ENCODE measurements around the gene ORAI2. TPM values are rescaled to one million over a fixed set of nuclear protein-coding genes. Genes with fewer than 3 reads are reported as not detected.
"Not testable (repeated sequence)": the region's sequence is repeated elsewhere in the genome, so short reads cannot be mapped to it uniquely, and the experiment has no call there.

Gene ORAI2
- total and polyA plus RNA-seq, 2 donors (not counting 3 experiments of a cell fraction or from before 2014, with no cell fraction given): 84.1 to 99.1 TPM

DNA sequence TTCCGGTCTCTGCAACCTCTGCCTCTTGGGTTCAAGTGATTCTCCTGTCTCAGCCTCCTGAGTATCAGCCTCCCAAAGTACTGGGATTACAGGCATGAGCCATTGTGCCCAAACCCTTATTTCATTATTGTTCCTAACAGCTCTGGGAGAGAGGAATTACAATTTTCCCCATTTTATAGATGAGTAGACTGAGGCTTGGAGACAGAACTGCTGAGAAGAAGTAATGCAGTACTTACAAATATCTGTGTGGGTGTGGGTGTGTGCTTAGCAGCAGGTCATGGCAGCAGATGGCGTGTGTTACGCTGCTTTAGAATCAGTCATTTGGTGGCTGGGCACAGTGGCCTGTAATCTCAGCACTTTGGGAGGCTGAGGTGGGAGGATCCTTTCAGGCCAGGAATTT is 29.8 kb upstream of the ORAI2 start:
- no peak for TF ChIP-seq MYC (IDR thresholded peaks at IDR 0.05; ENCODE audit: low read depth, low read length)
- dilution Hi-C loops (cut with MboI; ENCODE audit: extremely low pct_ligation_motif_present, low sequenced_read_pairs) (no loop called here), intact Hi-C loops (cut with micrococcal nuclease) (no loop called here)
- POLR2A ChIA-PET: no interaction called here
- Histone ChIP-seq H4K20me1 (replicated peaks; ENCODE audit: control insufficient read depth, extremely low read depth, insufficient read depth, low read length) (no peaks in the 10 kb centered on the region), H3K9me1 (replicated peaks; ENCODE audit: control insufficient read depth, extremely low read depth, insufficient read depth, low read length) (no peaks in the 10 kb centered on the region), H3K9ac (replicated peaks; ENCODE audit: extremely low read depth, insufficient read depth, low read length) (no peak overlapping the region), H3K4me1 (ENCODE audit: control insufficient read depth, extremely low read depth, insufficient read depth, low read length) (no peaks in the 10 kb centered on the region), H3K4me2 (ENCODE audit: insufficient read depth, low read length) (no peak overlapping the region), H2AFZ (ENCODE audit: low read depth, low read length) (no peak overlapping the region), H3K4me3 (replicated peaks in 1 of 3; ENCODE audit: insufficient read depth in 1 of 3, low read depth in 1 of 3, low read length in 3 of 3) (no peak overlapping the region), H3K36me3 (ENCODE audit: control insufficient read depth in 2 of 2, extremely low read depth in 1 of 2, insufficient read depth in 2 of 2, low read length in 2 of 2) (peaks cover 21 to 39% of the 10 kb centered on the region in 2 experiments), H3K9me3 (replicated peaks; ENCODE audit: control insufficient read depth, insufficient read depth, low read length) (no peaks in the 10 kb centered on the region), H3K79me2 (ENCODE audit: control insufficient read depth, insufficient read depth, low read length) (no peaks in the 10 kb centered on the region), H3K27ac (ENCODE audit: insufficient read depth, low read depth, low read length) (no peak overlapping the region), H3K27me3 (ENCODE audit: control insufficient read depth in 2 of 2, insufficient read depth in 2 of 2, low read length in 2 of 2) (no peaks in the 10 kb centered on the region)
- FAIRE-seq (no peak), DNase-seq (ENCODE audit: low read depth, low spot score) (no peak)
- BruUV-seq (replicated peaks): no TSS peak
- CTCF ChIA-PET: interaction anchor here (1.4 to 2.2 kb wide), 2 partner anchors 29 to 36 kb away, joined by 5 to 13 read pairs; no protein-coding TSS in a partner anchor

DNA sequence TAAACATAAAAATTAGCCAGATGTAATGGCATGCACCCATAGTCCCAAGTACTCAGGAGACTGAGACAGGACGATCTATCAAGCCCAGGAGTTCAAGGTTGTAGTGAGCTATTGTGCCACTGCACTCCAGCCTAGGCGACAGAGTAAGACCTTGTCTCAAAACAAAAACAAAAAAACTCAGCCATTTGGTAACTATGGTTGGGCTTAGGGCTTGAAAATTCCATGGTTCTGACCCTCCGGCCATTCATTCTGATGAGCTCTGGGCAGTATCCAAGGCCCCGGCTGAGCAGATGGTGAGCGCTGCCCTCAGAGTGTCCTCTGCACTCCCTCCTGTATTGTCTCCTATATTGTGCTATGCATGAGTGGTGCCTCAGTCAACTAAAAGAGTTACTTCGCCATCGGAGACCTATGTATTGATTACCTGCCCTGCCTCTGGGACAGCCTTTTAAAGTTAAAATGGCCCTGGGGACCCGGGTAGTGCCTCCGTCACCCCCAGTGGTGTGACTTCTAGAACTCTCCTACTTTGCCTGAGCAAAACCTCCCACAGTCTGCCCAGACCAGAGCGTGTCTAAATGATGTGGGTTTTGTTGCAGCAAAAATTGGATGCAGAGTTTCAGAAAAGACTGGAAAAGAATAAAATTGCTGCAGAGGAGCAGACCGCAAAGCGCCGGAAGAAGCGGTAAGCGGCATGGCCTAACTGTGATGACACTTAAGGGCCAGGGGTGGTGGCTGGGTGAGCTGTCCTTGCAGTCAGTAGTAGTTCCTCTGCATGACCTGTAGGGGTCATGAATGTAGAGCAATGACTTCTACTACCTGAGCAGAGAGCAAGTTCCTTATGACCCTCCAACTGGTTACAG is 29.1 kb upstream of the ORAI2 start:
- H3K9me3 ChIP-seq (replicated peaks; ENCODE audit: control insufficient read depth, insufficient read depth, low read length): no peaks in the 10 kb centered on the region
- H3K27ac ChIP-seq (ENCODE audit: insufficient read depth, low read depth, low read length): no peak overlapping the region
- no peaks in the 10 kb centered on the region for H3K79me2 ChIP-seq (ENCODE audit: control insufficient read depth, insufficient read depth, low read length)
- H3K9me1 ChIP-seq (replicated peaks; ENCODE audit: control insufficient read depth, extremely low read depth, insufficient read depth, low read length): no peaks in the 10 kb centered on the region
- DNase-seq (ENCODE audit: low read depth, low spot score) (peak; percentile 50), FAIRE-seq (peak; percentile 72)
- H3K4me1 ChIP-seq (ENCODE audit: control insufficient read depth, extremely low read depth, insufficient read depth, low read length): no peaks in the 10 kb centered on the region
- no peak overlapping the region for H3K9ac ChIP-seq (replicated peaks; ENCODE audit: extremely low read depth, insufficient read depth, low read length)
- H4K20me1 ChIP-seq (replicated peaks; ENCODE audit: control insufficient read depth, extremely low read depth, insufficient read depth, low read length): no peaks in the 10 kb centered on the region
- POLR2A ChIA-PET: interaction anchor here (0.7 kb wide), 1 partner anchor 1529 kb away, joined by 5 read pairs; the partner anchor contains the start of gene SRRT
- intact Hi-C loops (cut with micrococcal nuclease) (loop anchor here (2.0 kb wide), 2 partner anchors 21 to 47 kb away; no protein-coding TSS in a partner anchor), dilution Hi-C loops (cut with MboI; ENCODE audit: extremely low pct_ligation_motif_present, low sequenced_read_pairs) (no loop called here)
- H3K4me2 ChIP-seq (ENCODE audit: insufficient read depth, low read length): no peak overlapping the region
- no peak overlapping the region for H3K4me3 ChIP-seq (replicated peaks in 1 of 3; ENCODE audit: insufficient read depth in 1 of 3, low read depth in 1 of 3, low read length in 3 of 3)
- CTCF ChIA-PET: interaction anchor here (0.6 to 2.2 kb wide), 11 partner anchors 8 to 61 kb away, joined by 3 to 13 read pairs (median 5); partner anchors contain the start of gene PRKRIP1
- H2AFZ ChIP-seq (ENCODE audit: low read depth, low read length): no peak overlapping the region
- TF ChIP-seq FOS (IDR thresholded peaks at IDR 0.05; ENCODE audit: borderline replicate concordance, insufficient read depth, low read length): no peak
- TF ChIP-seq, protein P1, sequence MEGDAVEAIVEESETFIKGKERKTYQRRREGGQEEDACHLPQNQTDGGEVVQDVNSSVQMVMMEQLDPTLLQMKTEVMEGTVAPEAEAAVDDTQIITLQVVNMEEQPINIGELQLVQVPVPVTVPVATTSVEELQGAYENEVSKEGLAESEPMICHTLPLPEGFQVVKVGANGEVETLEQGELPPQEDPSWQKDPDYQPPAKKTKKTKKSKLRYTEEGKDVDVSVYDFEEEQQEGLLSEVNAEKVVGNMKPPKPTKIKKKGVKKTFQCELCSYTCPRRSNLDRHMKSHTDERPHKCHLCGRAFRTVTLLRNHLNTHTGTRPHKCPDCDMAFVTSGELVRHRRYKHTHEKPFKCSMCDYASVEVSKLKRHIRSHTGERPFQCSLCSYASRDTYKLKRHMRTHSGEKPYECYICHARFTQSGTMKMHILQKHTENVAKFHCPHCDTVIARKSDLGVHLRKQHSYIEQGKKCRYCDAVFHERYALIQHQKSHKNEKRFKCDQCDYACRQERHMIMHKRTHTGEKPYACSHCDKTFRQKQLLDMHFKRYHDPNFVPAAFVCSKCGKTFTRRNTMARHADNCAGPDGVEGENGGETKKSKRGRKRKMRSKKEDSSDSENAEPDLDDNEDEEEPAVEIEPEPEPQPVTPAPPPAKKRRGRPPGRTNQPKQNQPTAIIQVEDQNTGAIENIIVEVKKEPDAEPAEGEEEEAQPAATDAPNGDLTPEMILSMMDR (IDR thresholded peaks at IDR 0.05; ENCODE audit: extremely low read depth in 1 of 2, insufficient read depth in 1 of 2, low read depth in 1 of 2, low read length in 2 of 2): peak; percentile 39 to 66
- TF ChIP-seq JUN (IDR thresholded peaks at IDR 0.05; ENCODE audit: borderline replicate concordance, insufficient read depth, insufficient read length, low read depth): no peak
- TF ChIP-seq EZH2 (IDR thresholded peaks at IDR 0.05; ENCODE audit: borderline replicate concordance, low read depth, low read length, severe bottlenecking): no peak
- TF ChIP-seq, protein P2, sequence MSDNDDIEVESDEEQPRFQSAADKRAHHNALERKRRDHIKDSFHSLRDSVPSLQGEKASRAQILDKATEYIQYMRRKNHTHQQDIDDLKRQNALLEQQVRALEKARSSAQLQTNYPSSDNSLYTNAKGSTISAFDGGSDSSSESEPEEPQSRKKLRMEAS (IDR thresholded peaks at IDR 0.05; ENCODE audit: insufficient read depth, insufficient read length): no peak
- peaks cover 20 to 37% of the 10 kb centered on the region in 2 experiments for H3K36me3 ChIP-seq (ENCODE audit: control insufficient read depth in 2 of 2, extremely low read depth in 1 of 2, insufficient read depth in 2 of 2, low read length in 2 of 2)
- H3K27me3 ChIP-seq (ENCODE audit: control insufficient read depth in 2 of 2, insufficient read depth in 2 of 2, low read length in 2 of 2): no peaks in the 10 kb centered on the region
- BruUV-seq (replicated peaks): no TSS peak

DNA sequence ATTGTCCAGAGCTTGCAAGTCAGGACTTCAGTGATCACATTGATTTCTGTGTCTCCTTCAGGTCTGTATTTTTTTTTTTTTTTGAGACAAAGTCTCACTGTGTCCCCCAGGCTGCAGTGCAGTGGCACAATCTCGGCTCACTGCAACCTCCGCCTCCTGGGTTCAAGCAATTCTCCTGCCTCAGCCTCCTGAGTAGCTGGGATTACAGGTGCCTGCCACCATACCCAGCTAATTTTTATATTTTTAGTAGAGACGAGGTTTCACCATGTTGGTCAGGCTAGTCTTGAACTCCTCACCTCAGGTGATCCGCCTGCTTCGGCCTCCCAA is 28.6 kb upstream of the ORAI2 start:
- peaks cover 19 to 34% of the 10 kb centered on the region in 2 experiments for H3K36me3 ChIP-seq (ENCODE audit: control insufficient read depth in 2 of 2, extremely low read depth in 1 of 2, insufficient read depth in 2 of 2, low read length in 2 of 2)
- ChIA-PET POLR2A (interaction anchor here (0.7 kb wide), 1 partner anchor 1530 kb away, joined by 5 read pairs; the partner anchor contains the start of gene SRRT), CTCF (interaction anchor here (0.7 to 2.2 kb wide), 10 partner anchors 8 to 61 kb away, joined by 3 to 13 read pairs (median 6); partner anchors contain the start of gene PRKRIP1)
- intact Hi-C loops (cut with micrococcal nuclease): loop anchor here (2.0 kb wide), 2 partner anchors 20 to 46 kb away; no protein-coding TSS in a partner anchor
- H3K79me2 ChIP-seq (ENCODE audit: control insufficient read depth, insufficient read depth, low read length); H2AFZ ChIP-seq (ENCODE audit: low read depth, low read length); BruUV-seq (replicated peaks); H3K9ac ChIP-seq (replicated peaks; ENCODE audit: extremely low read depth, insufficient read depth, low read length); H3K4me3 ChIP-seq (replicated peaks in 1 of 3; ENCODE audit: insufficient read depth in 1 of 3, low read depth in 1 of 3, low read length in 3 of 3); H3K27ac ChIP-seq (ENCODE audit: insufficient read depth, low read depth, low read length); DNase-seq (ENCODE audit: low read depth, low spot score); dilution Hi-C loops (cut with MboI; ENCODE audit: extremely low pct_ligation_motif_present, low sequenced_read_pairs); H3K9me1 ChIP-seq (replicated peaks; ENCODE audit: control insufficient read depth, extremely low read depth, insufficient read depth, low read length); H3K4me2 ChIP-seq (ENCODE audit: insufficient read depth, low read length); H3K9me3 ChIP-seq (replicated peaks; ENCODE audit: control insufficient read depth, insufficient read depth, low read length); H3K4me1 ChIP-seq (ENCODE audit: control insufficient read depth, extremely low read depth, insufficient read depth, low read length); H4K20me1 ChIP-seq (replicated peaks; ENCODE audit: control insufficient read depth, extremely low read depth, insufficient read depth, low read length); H3K27me3 ChIP-seq (ENCODE audit: control insufficient read depth in 2 of 2, insufficient read depth in 2 of 2, low read length in 2 of 2); FAIRE-seq: not testable (repeated sequence)

Measured in endothelial cell of umbilical vein (primary cell).